ENCODE results near the gene HEXIM2. TPM values are rescaled to one million over a fixed set of nuclear protein-coding genes. Genes with fewer than 3 reads are reported as not detected.

HEXIM2 gene
- total and polyA plus RNA-seq, 2 of the 13 experiments (the other 11 are each of a cell fraction or from before 2014, with no cell fraction given): 27.1 to 32.4 TPM

DNA sequence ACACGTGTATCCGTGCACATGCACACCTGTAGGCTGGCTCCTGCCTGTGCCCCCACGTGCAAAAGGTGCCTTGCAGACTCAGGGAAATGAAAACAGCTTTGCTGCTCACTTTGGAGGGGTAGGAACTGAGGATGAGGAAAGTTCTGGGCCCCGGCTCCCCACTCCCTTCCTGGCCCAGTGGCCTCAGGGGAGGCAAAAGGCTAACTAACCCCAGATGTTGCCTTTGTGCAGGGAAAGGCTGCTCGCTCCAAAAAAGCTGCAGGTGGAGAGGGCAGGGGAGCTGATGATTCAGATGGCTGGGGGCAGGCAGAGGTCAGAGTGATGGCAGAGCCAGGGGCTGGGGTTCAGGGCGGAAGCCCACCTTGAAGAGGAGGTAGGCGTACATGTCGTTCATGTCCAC is 41.7 kb upstream of the HEXIM2 start (continued):
- TF ChIP-seq, protein P1, sequence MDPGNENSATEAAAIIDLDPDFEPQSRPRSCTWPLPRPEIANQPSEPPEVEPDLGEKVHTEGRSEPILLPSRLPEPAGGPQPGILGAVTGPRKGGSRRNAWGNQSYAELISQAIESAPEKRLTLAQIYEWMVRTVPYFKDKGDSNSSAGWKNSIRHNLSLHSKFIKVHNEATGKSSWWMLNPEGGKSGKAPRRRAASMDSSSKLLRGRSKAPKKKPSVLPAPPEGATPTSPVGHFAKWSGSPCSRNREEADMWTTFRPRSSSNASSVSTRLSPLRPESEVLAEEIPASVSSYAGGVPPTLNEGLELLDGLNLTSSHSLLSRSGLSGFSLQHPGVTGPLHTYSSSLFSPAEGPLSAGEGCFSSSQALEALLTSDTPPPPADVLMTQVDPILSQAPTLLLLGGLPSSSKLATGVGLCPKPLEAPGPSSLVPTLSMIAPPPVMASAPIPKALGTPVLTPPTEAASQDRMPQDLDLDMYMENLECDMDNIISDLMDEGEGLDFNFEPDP (CRISPR knock-in tag; conservative IDR thresholded peaks at IDR 0.05): no peak
- TF ChIP-seq ZMYM4 (CRISPR knock-in tag; IDR thresholded peaks at IDR 0.05) (no peak), PHF21A (CRISPR knock-in tag; IDR thresholded peaks at IDR 0.05) (no peak), ZNF839 (CRISPR knock-in tag; IDR thresholded peaks at IDR 0.05; ENCODE audit: borderline replicate concordance) (no peak)
- TF ChIP-seq, protein P2, sequence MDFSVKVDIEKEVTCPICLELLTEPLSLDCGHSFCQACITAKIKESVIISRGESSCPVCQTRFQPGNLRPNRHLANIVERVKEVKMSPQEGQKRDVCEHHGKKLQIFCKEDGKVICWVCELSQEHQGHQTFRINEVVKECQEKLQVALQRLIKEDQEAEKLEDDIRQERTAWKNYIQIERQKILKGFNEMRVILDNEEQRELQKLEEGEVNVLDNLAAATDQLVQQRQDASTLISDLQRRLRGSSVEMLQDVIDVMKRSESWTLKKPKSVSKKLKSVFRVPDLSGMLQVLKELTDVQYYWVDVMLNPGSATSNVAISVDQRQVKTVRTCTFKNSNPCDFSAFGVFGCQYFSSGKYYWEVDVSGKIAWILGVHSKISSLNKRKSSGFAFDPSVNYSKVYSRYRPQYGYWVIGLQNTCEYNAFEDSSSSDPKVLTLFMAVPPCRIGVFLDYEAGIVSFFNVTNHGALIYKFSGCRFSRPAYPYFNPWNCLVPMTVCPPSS (IDR thresholded peaks at IDR 0.05): no peak

DNA sequence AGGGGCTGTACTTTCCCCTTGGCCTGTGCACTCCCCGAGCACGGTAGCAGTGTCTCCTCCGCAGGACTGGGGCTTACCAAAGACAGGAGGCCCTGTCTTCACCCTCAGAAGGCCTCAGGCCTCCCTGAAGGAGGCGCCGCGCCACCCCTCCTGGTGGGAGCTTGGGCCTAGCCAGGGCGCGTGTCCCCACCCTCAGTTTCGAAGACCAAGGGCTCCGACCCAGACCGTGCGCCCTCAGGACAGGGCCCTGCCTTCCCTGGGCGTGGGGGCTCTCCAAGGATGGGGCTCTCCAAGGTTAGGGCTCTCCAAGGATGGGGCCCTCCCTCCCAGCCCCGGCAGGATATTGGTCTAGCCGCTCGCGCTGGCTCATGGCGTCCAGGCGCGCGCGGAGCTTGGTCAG is 41.1 kb upstream of the HEXIM2 start:
- Histone ChIP-seq H3K36me3 (replicated peaks in 1 of 2; ENCODE audit: control insufficient read depth in 1 of 2, insufficient read depth in 2 of 2, low read length in 2 of 2) (peaks cover 0 to 4% of the 10 kb centered on the region in 2 experiments; a peak in 1 of 5 replicates), H4K20me1 (ENCODE audit: insufficient read depth, low read length) (no peaks in the 10 kb centered on the region), H2AFZ (ENCODE audit: low read length) (no peak overlapping the region), H3K27me3 (ENCODE audit: control insufficient read depth in 1 of 2, insufficient read depth in 2 of 2, low read length in 2 of 2) (no peaks in the 10 kb centered on the region), H3K4me2 (ENCODE audit: low read depth, low read length) (no peak overlapping the region), H3K9ac (ENCODE audit: insufficient read depth, low read depth, low read length) (no peak overlapping the region), H3K27ac (ENCODE audit: extremely low read length, insufficient read depth, low read length) (no peak overlapping the region), H3K4me3 (replicated peaks in 1 of 3; ENCODE audit: insufficient read depth in 1 of 3, low read depth in 2 of 3, low read length in 3 of 3) (no peak overlapping the region), H3K79me2 (ENCODE audit: insufficient read depth, low read length) (no peaks in the 10 kb centered on the region), H3K9me3 (ENCODE audit: low read length) (no peaks in the 10 kb centered on the region), H3K4me1 (ENCODE audit: insufficient read depth, low read length) (peaks cover 45% of the 10 kb centered on the region)
- 98% methylated on average over 9 of the region's 22 CpGs for WGBS (ENCODE audit: low lambda C conversion rate)
- in situ Hi-C loops (cut with HindIII; ENCODE audit: extremely low pct_ligation_motif_present, low pct_unique_long_range_greater_than_20kb): no loop called here
- DNase-seq (ENCODE audit: low spot score): no peak
- POLR2A ChIA-PET: interaction anchor here (0.7 kb wide), 1 partner anchor 28 kb away, joined by 4 read pairs; the partner anchor contains the start of gene HEXIM1
- FAIRE-seq: no peak
- no TSS peak for BruUV-seq (replicated peaks)
- CTCF ChIA-PET (ENCODE audit: low intra/inter-chr PET ratio, low total read pairs): no interaction called here
- intact Hi-C loops (cut with micrococcal nuclease; ENCODE audit: unreplicated experiment): no loop called here
- ATAC-seq: no peak
- TF ChIP-seq ZNF335 (CRISPR knock-in tag; IDR thresholded peaks at IDR 0.05) (no peak), ZNF260 (CRISPR knock-in tag; IDR thresholded peaks at IDR 0.05; ENCODE audit: borderline replicate concordance, low read depth) (no peak), FOXA1 (IDR thresholded peaks at IDR 0.05) (no peak), FOXA1 (CRISPR knock-in tag; IDR thresholded peaks at IDR 0.05) (no peak), ZNF557 (CRISPR knock-in tag; IDR thresholded peaks at IDR 0.05) (no peak), SMAD9 (CRISPR knock-in tag; IDR thresholded peaks at IDR 0.05) (no peak), U2AF2 (IDR thresholded peaks at IDR 0.05; ENCODE audit: low read depth, low read length) (no peak), ZNF550 (CRISPR knock-in tag; IDR thresholded peaks at IDR 0.05; ENCODE audit: borderline replicate concordance) (no peak), ZNF780A (CRISPR knock-in tag; IDR thresholded peaks at IDR 0.05) (no peak), MTF1 (CRISPR knock-in tag; IDR thresholded peaks at IDR 0.05) (no peak), ZNF432 (CRISPR knock-in tag; IDR thresholded peaks at IDR 0.05; ENCODE audit: borderline replicate concordance) (no peak), MXD4 (CRISPR knock-in tag; IDR thresholded peaks at IDR 0.05) (no peak), ZNF674 (CRISPR knock-in tag; IDR thresholded peaks at IDR 0.05; ENCODE audit: low read depth) (no peak), ERF (CRISPR knock-in tag; IDR thresholded peaks at IDR 0.05) (no peak), NFYC (CRISPR knock-in tag; IDR thresholded peaks at IDR 0.05) (no peak)
- TF ChIP-seq, protein P3, sequence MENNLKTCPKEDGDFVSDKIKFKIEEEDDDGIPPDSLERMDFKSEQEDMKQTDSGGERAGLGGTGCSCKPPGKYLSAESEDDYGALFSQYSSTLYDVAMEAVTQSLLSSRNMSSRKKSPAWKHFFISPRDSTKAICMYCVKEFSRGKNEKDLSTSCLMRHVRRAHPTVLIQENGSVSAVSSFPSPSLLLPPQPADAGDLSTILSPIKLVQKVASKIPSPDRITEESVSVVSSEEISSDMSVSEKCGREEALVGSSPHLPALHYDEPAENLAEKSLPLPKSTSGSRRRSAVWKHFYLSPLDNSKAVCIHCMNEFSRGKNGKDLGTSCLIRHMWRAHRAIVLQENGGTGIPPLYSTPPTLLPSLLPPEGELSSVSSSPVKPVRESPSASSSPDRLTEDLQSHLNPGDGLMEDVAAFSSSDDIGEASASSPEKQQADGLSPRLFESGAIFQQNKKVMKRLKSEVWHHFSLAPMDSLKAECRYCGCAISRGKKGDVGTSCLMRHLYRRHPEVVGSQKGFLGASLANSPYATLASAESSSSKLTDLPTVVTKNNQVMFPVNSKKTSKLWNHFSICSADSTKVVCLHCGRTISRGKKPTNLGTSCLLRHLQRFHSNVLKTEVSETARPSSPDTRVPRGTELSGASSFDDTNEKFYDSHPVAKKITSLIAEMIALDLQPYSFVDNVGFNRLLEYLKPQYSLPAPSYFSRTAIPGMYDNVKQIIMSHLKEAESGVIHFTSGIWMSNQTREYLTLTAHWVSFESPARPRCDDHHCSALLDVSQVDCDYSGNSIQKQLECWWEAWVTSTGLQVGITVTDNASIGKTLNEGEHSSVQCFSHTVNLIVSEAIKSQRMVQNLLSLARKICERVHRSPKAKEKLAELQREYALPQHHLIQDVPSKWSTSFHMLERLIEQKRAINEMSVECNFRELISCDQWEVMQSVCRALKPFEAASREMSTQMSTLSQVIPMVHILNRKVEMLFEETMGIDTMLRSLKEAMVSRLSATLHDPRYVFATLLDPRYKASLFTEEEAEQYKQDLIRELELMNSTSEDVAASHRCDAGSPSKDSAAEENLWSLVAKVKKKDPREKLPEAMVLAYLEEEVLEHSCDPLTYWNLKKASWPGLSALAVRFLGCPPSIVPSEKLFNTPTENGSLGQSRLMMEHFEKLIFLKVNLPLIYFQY (CRISPR knock-in tag; IDR thresholded peaks at IDR 0.05; ENCODE audit: borderline replicate concordance): no peak
